Fibroblast of villous mesenchyme (primary cell): Measurements from ENCODE around the gene EMC8. TPM values are rescaled to one million over a fixed set of nuclear protein-coding genes. Genes with fewer than 3 reads are reported as not detected.

ENCODE experiments used
- DNase-seq: peaks from one replicate; pipeline ENCODE4 v3.0.0-alpha.2; 2010; ENCODE audit warnings: low read depth
- H3K4me3 ChIP-seq: 2 replicates; pipeline ENCODE4 v1.5.1; 2011; ENCODE audit warnings: low read depth, mild to moderate bottlenecking, low read length
- CTCF ChIP-seq: IDR thresholded peaks from 2 replicates; pipeline ENCODE4 v1.5.1; 2012; ENCODE audit warnings: low read depth, mild to moderate bottlenecking, low read length; ENCODE audit not compliant: insufficient read depth
- total RNA-seq: library from RNA; depleted of rRNA; stranded (reverse); fragments of >200 nt; gene quantifications from 2 replicates; pipeline ENCODE4 v1.2.3, GENCODE V29; 2012

The EMC8 gene
- total RNA-seq, 1 donor: 30.2 TPM

- DNase-seq: no peak
- H3K4me3 ChIP-seq: no peak overlapping the region
- no peak for TF ChIP-seq CTCF
These were observed 28.8 kb upstream of the EMC8 start for GRCh38 chr16:85828166-85828565.

GRCh38 chr16:85826686-85827247 lies 27.4 kb upstream of the EMC8 start:
- no peak for DNase-seq
- no peak overlapping the region for H3K4me3 ChIP-seq
- no peak for TF ChIP-seq CTCF

GRCh38 chr16:85825326-85825725 lies 26.0 kb upstream of the EMC8 start:
- TF ChIP-seq CTCF: no peak
- no peak overlapping the region for H3K4me3 ChIP-seq
- DNase-seq: no peak

- TF ChIP-seq CTCF: no peak
- no peak for DNase-seq
- no peak overlapping the region for H3K4me3 ChIP-seq
These were observed 25.1 kb upstream of the EMC8 start for GRCh38 chr16:85824161-85825135.

GRCh38 chr16:85823328-85823920 lies 24.1 kb upstream of the EMC8 start:
- no peak for TF ChIP-seq CTCF
- no peak overlapping the region for H3K4me3 ChIP-seq
- DNase-seq: no peak

- no peak overlapping the region for H3K4me3 ChIP-seq
- no peak for DNase-seq
- TF ChIP-seq CTCF: no peak
These were observed 22.8 kb upstream of the EMC8 start for GRCh38 chr16:85822145-85822544.
